Measurements from ENCODE around the gene GRAMD2B.

DNA sequence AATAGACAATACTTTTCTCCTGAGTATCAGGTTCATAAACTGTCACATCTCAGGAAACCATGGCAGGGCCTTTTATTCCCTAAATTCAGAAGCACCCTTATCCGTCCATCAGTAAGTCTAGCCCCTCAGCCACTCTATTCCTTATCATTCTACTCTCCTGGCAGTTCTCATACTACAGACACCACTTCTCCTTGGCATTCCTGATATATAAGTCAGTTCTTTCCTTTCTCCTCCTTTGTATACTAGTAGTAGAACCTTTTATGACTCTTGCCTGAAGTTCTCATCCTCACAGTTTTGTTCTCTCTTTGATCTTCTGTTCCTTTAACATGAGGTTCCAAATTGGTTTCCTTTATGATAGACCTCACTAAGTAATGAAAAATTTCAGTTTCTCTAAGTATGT lies 29.3 kb downstream of the GRAMD2B start:
- TF ChIP-seq POLR2A (IDR thresholded peaks at IDR 0.05; ENCODE audit: low read depth, low read length) (no peak), POLR2AphosphoS5 (IDR thresholded peaks at IDR 0.05; ENCODE audit: low read depth, low read length) (no peak), TAF1 (IDR thresholded peaks at IDR 0.05; ENCODE audit: borderline replicate concordance, low read depth, low read length) (no peak)
